Kidney epithelial cell (primary cell): Measurements from ENCODE around the gene MYO3B. TPM values are rescaled to one million over a fixed set of nuclear protein-coding genes. Genes with fewer than 3 reads are reported as not detected.

Source experiments
- DNase-seq: peaks from one replicate; pipeline ENCODE4 v3.0.0-alpha.2; 2010; ENCODE audit warnings: low read depth
- H3K27me3 ChIP-seq: 2 replicates; pipeline ENCODE4 v1.6.0; 2011; ENCODE audit warnings: low read length; ENCODE audit not compliant: control insufficient read depth, insufficient read depth
- H3K36me3 ChIP-seq: 2 replicates; pipeline ENCODE4 v1.5.1; 2011; ENCODE audit warnings: low read length; ENCODE audit not compliant: control insufficient read depth, insufficient read depth
- H3K4me3 ChIP-seq: 2 replicates; pipeline ENCODE4 v1.5.1; 2011; ENCODE audit warnings: low read depth, mild to moderate bottlenecking, control low read depth, low read length
- CTCF ChIP-seq: IDR thresholded peaks from 2 replicates; pipeline ENCODE4 v1.5.1; 2011; ENCODE audit warnings: mild to moderate bottlenecking, moderate library complexity, low read length, control low read depth, inconsistent platforms; ENCODE audit not compliant: insufficient read depth, poor library complexity, severe bottlenecking
- total RNA-seq: library from RNA; depleted of rRNA; stranded (reverse); fragments of >200 nt; gene quantifications from 2 replicates; pipeline ENCODE4 v1.2.3, GENCODE V29; 2015

Gene MYO3B
- total RNA-seq, 1 donor from 2014 or later, result 1.1 TPM

- H3K4me3 ChIP-seq, result no peak overlapping the region
- DNase-seq, result no peak
- H3K36me3 ChIP-seq, result no peaks in the 10 kb centered on the region
- peaks cover 4% of the 10 kb centered on the region for H3K27me3 ChIP-seq
- TF ChIP-seq CTCF, result no peak
Observed at GRCh38 chr2:170393861-170394498, 216.0 kb downstream of the MYO3B start.

GRCh38 chr2:170394641-170395387 lies 216.9 kb downstream of the MYO3B start:
- peaks cover 4% of the 10 kb centered on the region for H3K27me3 ChIP-seq
- H3K4me3 ChIP-seq, result no peak overlapping the region
- TF ChIP-seq CTCF, result no peak
- DNase-seq, result no peak
- no peaks in the 10 kb centered on the region for H3K36me3 ChIP-seq

DNA sequence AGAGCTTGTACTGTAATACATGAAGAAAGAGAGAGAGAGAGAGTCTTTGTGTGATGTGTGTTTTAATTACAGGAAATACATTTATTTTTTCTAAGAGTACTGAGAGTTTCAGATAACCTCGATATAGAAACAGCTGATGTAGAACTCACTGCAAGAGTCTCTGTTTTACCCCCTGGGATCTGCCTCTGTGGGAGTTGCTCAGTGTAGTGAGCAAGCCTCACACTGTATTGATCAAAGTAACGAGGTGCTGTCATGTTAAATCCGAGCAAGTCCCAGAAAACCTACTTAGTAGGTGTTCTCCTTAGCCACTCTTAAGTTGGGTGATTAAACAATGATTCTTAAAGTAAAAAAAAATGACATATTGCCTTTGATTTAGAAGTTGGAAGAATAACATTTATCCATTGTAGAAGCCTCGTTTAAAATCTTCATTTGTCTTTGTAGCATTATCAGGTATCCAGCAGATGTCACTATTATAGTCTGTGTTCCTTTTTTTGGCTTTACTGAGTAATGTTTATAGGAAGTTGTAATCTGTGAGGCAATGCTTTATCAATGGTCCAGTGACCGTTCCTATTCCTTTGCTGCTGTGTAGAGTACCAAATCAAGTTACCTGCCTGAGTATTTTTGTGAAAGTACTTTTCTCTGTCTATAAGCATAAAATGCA lies 219.0 kb downstream of the MYO3B start:
- Histone ChIP-seq H3K4me3 (no peak overlapping the region), H3K27me3 (peaks cover 4% of the 10 kb centered on the region), H3K36me3 (no peaks in the 10 kb centered on the region)
- no peak for DNase-seq
- peak; percentile 23 for TF ChIP-seq CTCF

- H3K27me3 ChIP-seq, result no peaks in the 10 kb centered on the region
- no peak for TF ChIP-seq CTCF
- H3K36me3 ChIP-seq, result no peaks in the 10 kb centered on the region
- H3K4me3 ChIP-seq, result no peak overlapping the region
- no peak for DNase-seq
Observed at GRCh38 chr2:170401187-170401586, 223.2 kb downstream of the MYO3B start.

DNA sequence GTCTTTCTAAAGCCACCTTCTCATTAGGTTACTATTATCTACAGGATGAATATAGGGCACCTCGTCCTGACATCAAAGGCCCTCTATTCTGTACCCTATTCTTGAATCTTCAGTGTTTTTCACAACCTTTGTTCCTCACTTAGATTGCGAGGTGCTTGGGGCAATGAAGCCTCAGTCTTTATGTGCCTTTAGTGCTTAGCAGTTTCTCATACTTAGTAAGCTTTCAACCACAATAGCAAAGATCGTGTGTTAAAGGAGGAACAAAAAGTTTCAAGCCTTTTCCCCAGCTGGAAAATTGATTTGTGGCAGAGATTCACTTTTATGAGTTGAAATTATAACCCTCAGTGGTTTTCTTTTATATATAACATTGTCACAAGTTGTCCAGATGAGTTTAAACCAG lies 226.9 kb downstream of the MYO3B start:
- DNase-seq, result no peak
- Histone ChIP-seq H3K4me3 (no peak overlapping the region), H3K36me3 (no peaks in the 10 kb centered on the region), H3K27me3 (peaks cover 4% of the 10 kb centered on the region)
- TF ChIP-seq CTCF, result no peak

DNA sequence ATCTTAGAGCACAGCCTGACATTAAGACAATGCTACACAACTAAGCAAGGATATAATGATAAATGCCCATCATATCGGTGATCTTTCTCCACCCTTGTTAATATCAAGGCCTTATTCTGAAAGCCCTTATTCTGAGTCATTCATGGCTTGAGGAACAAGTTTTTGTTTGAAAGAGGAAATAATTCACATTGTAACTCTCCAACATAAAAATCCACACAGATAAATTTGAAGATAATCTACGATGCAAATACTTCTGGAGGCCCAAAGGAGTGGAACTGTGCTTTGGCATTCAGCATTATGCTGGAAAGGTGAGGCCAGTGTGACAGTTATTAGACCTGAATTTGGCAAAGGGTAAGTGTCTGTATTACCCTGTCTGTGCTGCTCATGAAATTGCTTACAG lies 227.4 kb downstream of the MYO3B start:
- Histone ChIP-seq H3K4me3 (no peak overlapping the region), H3K36me3 (no peaks in the 10 kb centered on the region), H3K27me3 (peaks cover 4% of the 10 kb centered on the region)
- DNase-seq, result no peak
- no peak for TF ChIP-seq CTCF
